Smooth muscle cell (in vitro differentiated cells): ENCODE results near the gene GATA2. TPM values are rescaled to one million over a fixed set of nuclear protein-coding genes. Genes with fewer than 3 reads are reported as not detected.

Experiments used
- DNase-seq: peaks from one replicate; lab custom pipeline; 2025; ENCODE audit not compliant: unreplicated experiment; lab: John Stamatoyannopoulos, UW
- H2AFZ ChIP-seq: fragments of 200-600 bp; sonication (generic); 2 replicates; pipeline ENCODE4 v1.6.0; 2016; ENCODE audit warnings: antibody characterized with exemption, low read depth, mild to moderate bottlenecking
- H3F3A ChIP-seq: fragments of 200-600 bp; sonication (generic); 2 replicates; pipeline ENCODE4 v1.6.0; 2017; ENCODE audit warnings: antibody characterized with exemption, low read depth
- H3K27ac ChIP-seq: fragments of 200-600 bp; sonication (generic); 2 replicates; pipeline ENCODE4 v1.5.1; 2016; ENCODE audit warnings: low read depth, mild to moderate bottlenecking
- H3K27me3 ChIP-seq: fragments of 200-600 bp; sonication (generic); 2 replicates; pipeline ENCODE4 v1.6.1; 2016; ENCODE audit warnings: low read depth, mild to moderate bottlenecking
- H3K36me3 ChIP-seq: fragments of 200-600 bp; sonication (generic); 2 replicates; pipeline ENCODE4 v1.5.1; 2016; ENCODE audit warnings: low read depth
- H3K4me1 ChIP-seq: fragments of 200-600 bp; sonication (generic); 2 replicates; pipeline ENCODE4 v1.5.1; 2016; ENCODE audit warnings: low read depth
- H3K4me2 ChIP-seq: fragments of 200-600 bp; sonication (generic); 2 replicates; pipeline ENCODE4 v1.6.0; 2016; ENCODE audit warnings: mild to moderate bottlenecking
- H3K4me3 ChIP-seq: fragments of 200-600 bp; sonication (generic); 2 replicates; pipeline ENCODE4 v1.5.1; 2016; ENCODE audit warnings: mild to moderate bottlenecking
- H3K79me2 ChIP-seq: fragments of 200-600 bp; sonication (generic); 2 replicates; pipeline ENCODE4 v1.6.0; 2016; ENCODE audit warnings: low read depth, mild to moderate bottlenecking
- H3K9ac ChIP-seq: fragments of 200-600 bp; sonication (generic); 2 replicates; pipeline ENCODE4 v1.6.0; 2016; ENCODE audit warnings: low read depth
- H3K9me3 ChIP-seq: fragments of 200-600 bp; sonication (generic); replicated peaks from 2 replicates; pipeline ENCODE4 v1.5.1; 2016; ENCODE audit warnings: low read depth
- H4K20me1 ChIP-seq: fragments of 200-600 bp; sonication (generic); 2 replicates; pipeline ENCODE4 v1.6.0; 2016; ENCODE audit warnings: low read depth
- WGBS: methylation state at CpG from one replicate; pipeline ENCODE4 v1.1.7; 2016; ENCODE audit warnings: low lambda C conversion rate; 5-methylcytosine and 5-hydroxymethylcytosine counted together
- polyA plus RNA-seq: library from polyadenylated mRNA; unstranded; fragments of >200 nt; fragmentation: Nextera tagmentation; extraction: Ambion mirVana; gene quantifications from 2 replicates; pipeline ENCODE4 v1.2.1, GENCODE V29; 2016
- total RNA-seq: library from RNA; depleted of rRNA; stranded (reverse); fragments of >200 nt; gene quantifications from 2 replicates; pipeline ENCODE4 v1.2.3, GENCODE V29; 2014
- TF ChIP-seq, protein P1 (sequence below): fragments of 200-600 bp; sonication (generic); IDR thresholded peaks from 2 replicates; pipeline ENCODE4 v1.5.1; 2017; ENCODE audit warnings: borderline replicate concordance, mild to moderate bottlenecking, antibody characterized with exemption; ENCODE audit not compliant: insufficient read depth, poor library complexity, severe bottlenecking

The GATA2 gene
- total and polyA plus RNA-seq, 2 experiments from 2014 or later: 5.8 to 6.8 TPM

DNA sequence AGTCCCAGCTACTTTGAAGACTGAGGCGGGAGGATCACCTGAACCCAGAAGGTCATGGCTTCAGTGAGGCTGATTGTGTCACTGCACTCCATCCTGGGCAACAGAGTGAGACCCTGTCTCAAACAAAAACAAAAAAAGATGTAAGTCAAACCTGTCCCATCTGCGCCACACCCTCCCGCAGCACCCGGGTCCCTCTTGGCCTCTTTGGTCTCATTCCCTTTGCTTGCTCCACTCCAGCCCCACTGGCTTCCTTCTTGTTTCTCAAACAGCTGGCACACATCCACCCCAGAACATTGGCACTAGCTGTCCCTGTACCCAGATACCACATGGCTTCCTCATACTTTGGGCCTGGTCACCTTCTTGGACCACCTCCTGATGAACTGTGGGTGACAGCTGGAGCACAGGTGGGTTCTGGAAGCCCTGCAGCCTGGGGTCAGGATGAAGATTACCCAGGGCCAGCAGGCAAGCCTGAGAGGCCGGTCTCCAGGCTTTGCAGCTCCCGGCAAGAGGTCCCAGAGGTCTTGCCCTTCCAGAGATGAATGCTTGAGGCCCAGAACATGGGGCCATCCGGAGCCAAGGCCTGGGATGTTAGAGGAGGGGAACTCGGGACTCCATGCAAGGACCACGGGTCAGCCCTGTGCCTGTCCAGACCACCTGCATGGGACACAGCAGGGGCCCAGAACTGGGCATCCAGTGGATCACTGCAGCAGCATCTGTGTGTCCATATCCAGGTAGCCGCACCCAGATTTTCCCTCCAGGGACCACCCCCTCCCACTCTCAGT lies 10.9 kb upstream of the GATA2 start:
- Histone ChIP-seq H3K4me3 (no peak overlapping the region), H3K4me1 (no peaks in the 10 kb centered on the region), H3K79me2 (no peaks in the 10 kb centered on the region), H3F3A (no peaks in the 10 kb centered on the region), H3K27ac (no peak overlapping the region), H3K4me2 (no peak overlapping the region), H3K9ac (no peak overlapping the region), H4K20me1 (no peaks in the 10 kb centered on the region), H2AFZ (no peak overlapping the region), H3K36me3 (no peaks in the 10 kb centered on the region), H3K27me3 (no peaks in the 10 kb centered on the region), H3K9me3 (no peaks in the 10 kb centered on the region)
- TF ChIP-seq, protein P1, sequence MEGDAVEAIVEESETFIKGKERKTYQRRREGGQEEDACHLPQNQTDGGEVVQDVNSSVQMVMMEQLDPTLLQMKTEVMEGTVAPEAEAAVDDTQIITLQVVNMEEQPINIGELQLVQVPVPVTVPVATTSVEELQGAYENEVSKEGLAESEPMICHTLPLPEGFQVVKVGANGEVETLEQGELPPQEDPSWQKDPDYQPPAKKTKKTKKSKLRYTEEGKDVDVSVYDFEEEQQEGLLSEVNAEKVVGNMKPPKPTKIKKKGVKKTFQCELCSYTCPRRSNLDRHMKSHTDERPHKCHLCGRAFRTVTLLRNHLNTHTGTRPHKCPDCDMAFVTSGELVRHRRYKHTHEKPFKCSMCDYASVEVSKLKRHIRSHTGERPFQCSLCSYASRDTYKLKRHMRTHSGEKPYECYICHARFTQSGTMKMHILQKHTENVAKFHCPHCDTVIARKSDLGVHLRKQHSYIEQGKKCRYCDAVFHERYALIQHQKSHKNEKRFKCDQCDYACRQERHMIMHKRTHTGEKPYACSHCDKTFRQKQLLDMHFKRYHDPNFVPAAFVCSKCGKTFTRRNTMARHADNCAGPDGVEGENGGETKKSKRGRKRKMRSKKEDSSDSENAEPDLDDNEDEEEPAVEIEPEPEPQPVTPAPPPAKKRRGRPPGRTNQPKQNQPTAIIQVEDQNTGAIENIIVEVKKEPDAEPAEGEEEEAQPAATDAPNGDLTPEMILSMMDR: no peak
- WGBS: 97% methylated on average over 9 of the region's 10 CpGs
- DNase-seq: no peak

DNA sequence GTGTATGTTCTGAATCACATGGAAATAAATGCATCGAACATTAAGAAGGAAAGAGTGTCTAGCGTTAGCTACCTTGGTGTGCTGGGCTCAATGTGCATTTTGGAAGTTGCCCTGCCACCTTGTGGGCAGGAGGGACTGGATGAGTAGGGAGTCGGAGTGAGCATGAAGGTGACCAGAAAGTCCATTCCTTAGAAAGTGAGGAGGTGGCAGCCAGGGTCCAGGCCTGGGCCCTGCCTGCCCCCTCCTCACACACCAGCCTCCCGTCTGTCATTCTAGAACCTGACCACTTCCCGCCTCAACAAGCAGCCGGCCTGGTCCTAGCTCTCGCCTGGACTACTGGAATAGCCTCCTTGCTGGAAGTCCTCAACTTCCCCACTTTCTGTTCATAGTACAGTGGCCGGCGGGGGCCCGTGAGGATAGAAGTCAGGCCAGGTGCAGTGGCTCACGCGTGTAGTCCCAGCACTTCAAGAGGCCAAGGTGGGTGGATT lies 10.2 kb upstream of the GATA2 start:
- H3F3A ChIP-seq: no peaks in the 10 kb centered on the region
- no peaks in the 10 kb centered on the region for H3K79me2 ChIP-seq
- no peak for DNase-seq
- no peaks in the 10 kb centered on the region for H3K36me3 ChIP-seq
- H3K4me3 ChIP-seq: no peak overlapping the region
- H3K9me3 ChIP-seq: no peaks in the 10 kb centered on the region
- H3K4me1 ChIP-seq: no peaks in the 10 kb centered on the region
- H3K27ac ChIP-seq: no peak overlapping the region
- no peak overlapping the region for H3K9ac ChIP-seq
- TF ChIP-seq, protein P1: no peak
- no peak overlapping the region for H2AFZ ChIP-seq
- WGBS: 92% methylated on average over 12 of the region's 12 CpGs
- H4K20me1 ChIP-seq: no peaks in the 10 kb centered on the region
- no peak overlapping the region for H3K4me2 ChIP-seq
- H3K27me3 ChIP-seq: no peaks in the 10 kb centered on the region

DNA sequence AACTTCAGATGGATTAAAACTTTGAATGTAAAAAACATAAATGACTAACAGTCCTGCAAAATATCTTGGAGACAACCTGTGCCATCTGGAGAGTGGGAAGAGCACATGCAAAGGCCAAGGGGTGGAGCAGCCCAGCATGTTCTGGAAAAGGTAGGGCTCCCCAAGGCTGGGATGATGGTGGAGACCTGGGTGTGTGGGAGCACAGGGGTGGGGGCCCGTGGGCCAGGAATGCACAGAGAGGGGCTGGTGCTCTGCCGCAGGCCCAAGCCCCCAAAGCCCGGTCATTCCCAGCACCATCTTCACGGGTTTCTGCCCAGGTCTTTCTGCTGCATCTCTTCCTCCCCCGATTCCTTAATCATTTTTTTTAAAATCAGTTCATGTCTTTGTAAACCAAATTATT lies 9.7 kb upstream of the GATA2 start:
- H2AFZ ChIP-seq: no peak overlapping the region
- no peak overlapping the region for H3K27ac ChIP-seq
- H3K79me2 ChIP-seq: no peaks in the 10 kb centered on the region
- no peaks in the 10 kb centered on the region for H3K4me1 ChIP-seq
- no peaks in the 10 kb centered on the region for H3K27me3 ChIP-seq
- no peaks in the 10 kb centered on the region for H3K36me3 ChIP-seq
- no peak overlapping the region for H3K4me2 ChIP-seq
- H3K4me3 ChIP-seq: no peak overlapping the region
- no peaks in the 10 kb centered on the region for H4K20me1 ChIP-seq
- no peak for DNase-seq
- 96% methylated on average over 5 of the region's 5 CpGs for WGBS
- H3K9ac ChIP-seq: no peak overlapping the region
- no peaks in the 10 kb centered on the region for H3K9me3 ChIP-seq
- TF ChIP-seq, protein P1: no peak
- no peaks in the 10 kb centered on the region for H3F3A ChIP-seq

DNA sequence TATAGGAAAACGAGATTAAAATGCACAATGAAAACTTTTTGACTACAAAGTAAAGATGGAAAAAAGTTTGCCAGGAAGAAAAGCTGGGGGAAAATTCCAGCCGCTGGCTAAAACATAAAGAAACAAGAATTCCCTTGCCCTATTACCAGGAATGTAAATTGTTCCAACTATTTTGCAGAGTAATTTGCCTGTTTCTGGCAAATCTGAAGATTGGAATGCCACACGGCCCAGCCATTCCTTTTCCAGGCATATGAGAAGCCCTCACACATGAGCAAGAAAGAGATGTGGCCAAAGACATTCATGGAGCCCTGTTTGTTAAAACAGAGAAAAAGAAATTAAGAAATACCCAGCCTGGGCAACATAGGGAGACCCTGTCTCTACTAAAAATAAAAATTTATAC lies 8.4 kb upstream of the GATA2 start:
- Histone ChIP-seq H3K27me3 (peaks cover 10% of the 10 kb centered on the region), H3K4me3 (no peak overlapping the region), H2AFZ (no peak overlapping the region), H3K9ac (no peak overlapping the region), H3F3A (no peaks in the 10 kb centered on the region), H3K9me3 (no peaks in the 10 kb centered on the region), H4K20me1 (peaks cover 6% of the 10 kb centered on the region), H3K36me3 (no peaks in the 10 kb centered on the region), H3K4me2 (no peak overlapping the region), H3K4me1 (peaks cover 4% of the 10 kb centered on the region), H3K79me2 (no peaks in the 10 kb centered on the region), H3K27ac (no peak overlapping the region)
- 73% methylated on average over 3 of the region's 3 CpGs for WGBS
- DNase-seq: no peak
- TF ChIP-seq, protein P1: no peak
